ENCODE results near the gene MAP3K2. TPM values are rescaled to one million over a fixed set of nuclear protein-coding genes. Genes with fewer than 3 reads are reported as not detected.

Gene MAP3K2
- total and polyA plus RNA-seq, 8 donors = 24.3 to 84.9 (median 27.3) TPM

GRCh38 chr2:127275789-127276188 lies 112.0 kb downstream of the MAP3K2 start:
- no peak overlapping the region for H3K27ac ChIP-seq
- TF ChIP-seq CTCF (IDR thresholded peaks at IDR 0.05) = no peak
- DNase-seq = no peak
- H3K9me3 ChIP-seq = no peaks in the 10 kb centered on the region
- H3K4me1 ChIP-seq = peaks cover 0 to 3% of the 10 kb centered on the region in 2 donors
- H3K27me3 ChIP-seq = no peaks in the 10 kb centered on the region
- intact Hi-C loops (cut with DNase I) = no loop called here
- no peak overlapping the region for H3K4me3 ChIP-seq
- no peak for ATAC-seq
- H3K36me3 ChIP-seq = peaks cover 0 to 100% of the 10 kb centered on the region in 2 donors

- no peak for TF ChIP-seq CTCF (IDR thresholded peaks at IDR 0.05)
- Histone ChIP-seq H3K4me3 (no peak overlapping the region), H3K27ac (no peak overlapping the region), H3K4me1 (peaks cover 0 to 3% of the 10 kb centered on the region in 2 donors), H3K36me3 (peaks cover 0 to 100% of the 10 kb centered on the region in 2 donors), H3K9me3 (no peaks in the 10 kb centered on the region), H3K27me3 (no peaks in the 10 kb centered on the region)
- ATAC-seq (no peak), DNase-seq (no peak)
- intact Hi-C loops (cut with DNase I) = no loop called here
Measured at GRCh38 chr2:127275356-127275755, 112.4 kb downstream of the MAP3K2 start.

GRCh38 chr2:127270663-127271062 lies 117.1 kb downstream of the MAP3K2 start:
- Histone ChIP-seq H3K27ac (no peak overlapping the region), H3K4me1 (no peaks in the 10 kb centered on the region), H3K27me3 (no peaks in the 10 kb centered on the region), H3K4me3 (no peak overlapping the region), H3K36me3 (peaks cover 0 to 92% of the 10 kb centered on the region in 2 donors), H3K9me3 (no peaks in the 10 kb centered on the region)
- ATAC-seq (no peak), DNase-seq (no peak)
- TF ChIP-seq CTCF (IDR thresholded peaks at IDR 0.05) = no peak
- intact Hi-C loops (cut with DNase I) = no loop called here

GRCh38 chr2:127261804-127262406 lies 125.9 kb downstream of the MAP3K2 start:
- Histone ChIP-seq H3K4me1 (no peaks in the 10 kb centered on the region), H3K27ac (no peak overlapping the region), H3K27me3 (no peaks in the 10 kb centered on the region), H3K9me3 (no peaks in the 10 kb centered on the region), H3K36me3 (peaks cover 0 to 65% of the 10 kb centered on the region in 2 donors), H3K4me3 (no peak overlapping the region)
- TF ChIP-seq CTCF (IDR thresholded peaks at IDR 0.05) = no peak
- intact Hi-C loops (cut with DNase I) = no loop called here
- DNase-seq (peak in 2 of 4 donors; percentile 38 to 63), ATAC-seq (no peak)

GRCh38 chr2:127259355-127259754 lies 128.4 kb downstream of the MAP3K2 start:
- Histone ChIP-seq H3K4me1 (no peaks in the 10 kb centered on the region), H3K27me3 (no peaks in the 10 kb centered on the region), H3K36me3 (peaks cover 0 to 74% of the 10 kb centered on the region in 2 donors), H3K27ac (no peak overlapping the region), H3K9me3 (no peaks in the 10 kb centered on the region), H3K4me3 (no peak overlapping the region)
- DNase-seq (no peak), ATAC-seq (no peak)
- intact Hi-C loops (cut with DNase I) = no loop called here
- TF ChIP-seq CTCF (IDR thresholded peaks at IDR 0.05) = no peak

Data from left lung (tissue), 10 donors.